Spleen (tissue), 11 donors: Measurements from ENCODE around the gene RAB14. TPM values are rescaled to one million over a fixed set of nuclear protein-coding genes. Genes with fewer than 3 reads are reported as not detected.

Source experiments
- DNase-seq: peaks from one replicate; pipeline ENCODE4 v3.0.0-alpha.2; 2020
- H3K27ac ChIP-seq, 8 donors: fragments of 200-600 bp; sonication (generic) in 7 of 8; 1 replicate in 4 of 8; 2 replicates in 4 of 8; pipeline versions ENCODE4 v1.5.0 to v1.8.0; 2016 to 2021; ENCODE audit warnings: inconsistent platforms in 4 of 8, mild to moderate bottlenecking in 4 of 8, moderate library complexity in 1 of 8
- H3K27me3 ChIP-seq, 7 donors: fragments of 200-600 bp; sonication (generic) in 6 of 7; replicated peaks in 1 of 7; 1 replicate in 4 of 7; 2 replicates in 3 of 7; pipeline versions ENCODE4 v1.5.0 to v1.8.0; 2016 to 2021; ENCODE audit warnings: inconsistent platforms in 3 of 7, mild to moderate bottlenecking in 1 of 7
- H3K36me3 ChIP-seq, 6 donors: fragments of 200-600 bp; sonication (generic) in 5 of 6; 1 replicate in 4 of 6; 2 replicates in 2 of 6; pipeline versions ENCODE4 v1.5.0 to v1.8.0; 2016 to 2021; ENCODE audit warnings: inconsistent platforms in 2 of 6
- H3K4me1 ChIP-seq, 6 donors: fragments of 200-600 bp; sonication (generic) in 5 of 6; 1 replicate in 3 of 6; 2 replicates in 3 of 6; pipeline versions ENCODE4 v1.5.0 to v1.8.0; 2016 to 2021; ENCODE audit warnings: inconsistent platforms in 3 of 6
- H3K4me3 ChIP-seq, 8 donors: fragments of 200-600 bp; sonication (generic) in 7 of 8; 1 replicate in 4 of 8; 2 replicates in 4 of 8; pipeline versions ENCODE4 v1.5.0 to v1.8.0; 2016 to 2021; ENCODE audit warnings: inconsistent platforms in 4 of 8, mild to moderate bottlenecking in 4 of 8, moderate library complexity in 2 of 8
- H3K9me3 ChIP-seq, 8 donors: fragments of 200-600 bp; sonication (generic) in 7 of 8; 1 replicate in 4 of 8; 2 replicates in 4 of 8; pipeline versions ENCODE4 v1.5.0 to v1.8.0; 2016 to 2021; ENCODE audit warnings: inconsistent platforms in 4 of 8
- CTCF ChIP-seq, 11 experiments: fragments of 200-600 bp in 7 of 11; fragments of 450-650 bp in 4 of 11; sonication (generic) in 4 of 11; IDR thresholded peaks in 8 of 11; conservative IDR thresholded peaks in 3 of 11; 1 replicate in 7 of 11; 2 replicates in 4 of 11; pipeline versions ENCODE4 v1.4.0 to v1.8.0; 2016 to 2021; ENCODE audit warnings: antibody characterized with exemption in 11 of 11, inconsistent platforms in 4 of 11, mild to moderate bottlenecking in 1 of 11
- POLR2A ChIP-seq, 3 donors: fragments of 450-650 bp; IDR thresholded peaks; one replicate each; pipeline ENCODE4 v1.5.1; 2017; ENCODE audit warnings: antibody characterized with exemption in 3 of 3, mild to moderate bottlenecking in 1 of 3
- POLR2AphosphoS5 ChIP-seq, 3 donors: sonication (generic); formaldehyde crosslinking; IDR thresholded peaks; one replicate each; pipeline ENCODE4 v1.5.1; 2017; ENCODE audit warnings: antibody characterized with exemption in 3 of 3
- WGBS, 5 donors: extraction: QIAGEN DNeasy Blood & Tissue Kit in 3 of 5; methylation state at CpG; one replicate each; pipeline versions ENCODE4 v1.1.5 to v1.1.7; 2013 to 2018; 5-methylcytosine and 5-hydroxymethylcytosine counted together
- intact Hi-C: fragments of 100-400 bp; cut with DNase I; formaldehyde crosslinking; loops from one replicate; pipeline ENCODE4 v1.15.0; 2023; ENCODE audit warnings: low total_unique reads
- polyA plus RNA-seq, 3 donors: library from polyadenylated mRNA; stranded (reverse); fragments of 200-250 nt; gene quantifications; one replicate each; pipeline ENCODE4 v1.2.1, GENCODE V29; 2013
- total RNA-seq, 7 donors: library from RNA; depleted of rRNA in 3 of 7; stranded (reverse); fragments of >200 nt in 3 of 7; fragmentation: NEBNext Ultra II Directional in 4 of 7; extraction: Animal tissue kit (Norgen Biotek cat#: 25700) in 4 of 7; gene quantifications; one replicate each; pipeline versions ENCODE4 v1.1.0 to v1.2.1, GENCODE V29; 2016 to 2021
- donor health status: healthy with polysubstance abuse.
- donor health status: DM: no; HTN: no; CAD: no; lungs with moderate emphysema.
- donor health status: DM: no; HTN: no; CAD: no.
- donor health status: Bipolar disorder and iron deficiency.
- donor health status: healthy.
- donor health status: DM: no; HTN: no; CAD: no.
- donor health status: DM: yes; HTN: yes; CAD: no.

The RAB14 gene
- total and polyA plus RNA-seq, 10 donors = 20.4 to 75.2 (median 49.6) TPM

GRCh38 chr9:121143771-121144170 lies 57.9 kb downstream of the RAB14 start:
- Histone ChIP-seq H3K4me1 (no peaks in the 10 kb centered on the region), H3K27me3 (no peaks in the 10 kb centered on the region), H3K9me3 (no peaks in the 10 kb centered on the region), H3K27ac (no peak overlapping the region), H3K36me3 (peaks cover 8 to 100% (median 94%) of the 10 kb centered on the region in 6 donors), H3K4me3 (no peak overlapping the region)
- DNase-seq = no peak
- WGBS, 5 donors = 93 to 100% (median 95%) methylated on average over 2 of the region's 2 CpGs
- TF ChIP-seq POLR2AphosphoS5 (IDR thresholded peaks at IDR 0.05) (no peak), POLR2A (IDR thresholded peaks at IDR 0.05) (no peak), CTCF (IDR thresholded peaks at IDR 0.05 in 8 of 11, conservative IDR thresholded peaks at IDR 0.05 in 3 of 11) (no peak)
- intact Hi-C loops = no loop called here

GRCh38 chr9:121141706-121142105 lies 60.0 kb downstream of the RAB14 start:
- Histone ChIP-seq H3K27ac (no peak overlapping the region), H3K9me3 (no peaks in the 10 kb centered on the region), H3K4me1 (no peaks in the 10 kb centered on the region), H3K27me3 (no peaks in the 10 kb centered on the region), H3K4me3 (no peak overlapping the region), H3K36me3 (peaks cover 2 to 100% (median 89%) of the 10 kb centered on the region in 6 donors)
- TF ChIP-seq POLR2A (IDR thresholded peaks at IDR 0.05) = no peak
- WGBS, 5 donors = 92 to 100% (median 95%) methylated on average over 1 of the region's 1 CpG
- intact Hi-C loops = no loop called here
- no peak for DNase-seq

GRCh38 chr9:121141306-121141705 lies 60.4 kb downstream of the RAB14 start:
- DNase-seq = no peak
- 87 to 100% (median 99%) methylated on average over 1 of the region's 1 CpG for whole genome bisulfite sequencing, 5 donors
- peaks cover 0 to 100% (median 88%) of the 10 kb centered on the region in 6 donors for H3K36me3 ChIP-seq

GRCh38 chr9:121140162-121140561 lies 61.5 kb downstream of the RAB14 start:
- Histone ChIP-seq H3K9me3 (no peaks in the 10 kb centered on the region), H3K36me3 (peaks cover 0 to 100% (median 86%) of the 10 kb centered on the region in 6 donors), H3K4me3 (no peak overlapping the region), H3K27me3 (no peaks in the 10 kb centered on the region), H3K27ac (no peak overlapping the region), H3K4me1 (no peaks in the 10 kb centered on the region)
- intact Hi-C loops = no loop called here
- TF ChIP-seq POLR2AphosphoS5 (IDR thresholded peaks at IDR 0.05) = no peak
- TF ChIP-seq CTCF (IDR thresholded peaks at IDR 0.05 in 8 of 11, conservative IDR thresholded peaks at IDR 0.05 in 3 of 11) = no peak
- DNase-seq = no peak
- WGBS, 5 donors = 92 to 100% (median 98%) methylated on average over 1 of the region's 1 CpG

More at GRCh38 chr9:121141306-121141705, 60.4 kb downstream of the RAB14 start:
- no peaks in the 10 kb centered on the region for H3K4me1 ChIP-seq
- no peak overlapping the region for H3K27ac ChIP-seq
- no peaks in the 10 kb centered on the region for H3K9me3 ChIP-seq
- H3K27me3 ChIP-seq = no peaks in the 10 kb centered on the region
- TF ChIP-seq POLR2AphosphoS5 (IDR thresholded peaks at IDR 0.05) (no peak), POLR2A (IDR thresholded peaks at IDR 0.05) (no peak), CTCF (IDR thresholded peaks at IDR 0.05 in 8 of 11, conservative IDR thresholded peaks at IDR 0.05 in 3 of 11) (no peak)
- no peak overlapping the region for H3K4me3 ChIP-seq
- intact Hi-C loops = no loop called here

GRCh38 chr9:121138973-121139372 lies 62.7 kb downstream of the RAB14 start:
- no peak overlapping the region for H3K4me3 ChIP-seq
- H3K36me3 ChIP-seq = peaks cover 0 to 100% (median 76%) of the 10 kb centered on the region in 6 donors
- WGBS, 5 donors = 90 to 98% (median 96%) methylated on average over 3 of the region's 3 CpGs
- no peaks in the 10 kb centered on the region for H3K27me3 ChIP-seq
- H3K4me1 ChIP-seq = peaks cover 0 to 2% (median 0%) of the 10 kb centered on the region in 6 donors
- no peaks in the 10 kb centered on the region for H3K9me3 ChIP-seq
- DNase-seq = no peak
- no peak overlapping the region for H3K27ac ChIP-seq
- intact Hi-C loops = no loop called here
- TF ChIP-seq POLR2A (IDR thresholded peaks at IDR 0.05) = no peak
